ENCODE data around the gene RNF212B.
"Not testable (repeated sequence)": the region's sequence is repeated elsewhere in the genome, so short reads cannot be mapped to it uniquely, and the experiment has no call there.

Gene RNF212B

DNA sequence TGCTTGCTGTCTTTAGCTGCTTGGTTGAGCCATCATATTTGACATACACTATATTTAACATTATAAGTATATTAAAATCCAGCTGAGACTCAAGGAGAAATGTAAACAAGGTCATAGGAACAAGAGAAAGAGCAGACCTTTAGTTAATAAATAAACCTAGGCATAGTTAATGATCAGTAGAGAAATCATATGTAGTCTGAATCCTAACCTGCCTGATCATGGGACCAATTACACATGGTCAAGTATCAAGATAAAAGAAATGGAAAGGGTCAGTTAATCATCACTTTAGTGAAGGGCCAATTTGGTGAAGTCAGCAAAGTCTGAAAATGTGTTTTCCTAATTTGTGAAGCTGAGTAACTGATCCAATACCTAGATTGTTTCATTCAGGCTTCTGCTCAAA lies 7.5 kb downstream of the RNF212B start:
- DNase-seq = no peak

DNA sequence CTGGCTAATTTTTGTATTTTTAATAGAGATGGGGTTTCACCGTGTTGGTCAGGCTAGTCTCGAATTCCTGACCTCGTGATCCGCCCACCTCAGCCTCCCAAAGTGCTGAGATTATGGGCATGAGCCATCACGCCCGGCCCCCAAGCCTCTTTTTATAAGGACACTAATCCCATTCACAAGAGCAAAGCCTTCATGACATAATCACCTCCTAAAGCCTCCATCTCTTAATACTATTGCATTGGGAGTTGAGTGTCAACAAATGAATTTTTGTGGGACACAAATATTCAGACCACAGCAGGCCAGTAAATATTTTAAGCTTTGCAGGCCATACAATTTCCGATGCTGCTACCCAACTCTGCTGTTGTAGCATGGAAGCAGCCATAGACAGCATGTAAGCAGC lies 10.9 kb downstream of the RNF212B start:
- no peak for DNase-seq

DNA sequence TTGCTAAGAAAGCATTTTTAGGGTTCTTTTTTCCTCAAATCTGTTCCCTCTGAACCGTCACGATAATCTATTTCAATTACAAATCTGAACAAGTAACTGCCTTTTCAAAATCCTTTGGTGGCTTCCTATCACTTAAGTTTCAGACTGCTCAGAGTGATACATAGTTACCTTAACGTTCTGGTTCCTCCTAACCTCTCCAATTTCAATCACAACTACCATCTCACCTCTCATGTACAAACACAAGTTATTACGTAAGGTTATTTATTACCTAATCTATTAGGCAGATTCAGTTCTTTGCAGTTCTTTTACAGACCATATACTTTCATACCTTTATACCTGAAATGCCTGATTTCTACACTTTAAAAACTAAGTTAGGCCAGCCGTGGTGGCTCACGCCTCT lies 12.1 kb downstream of the RNF212B start:
- no peak for DNase-seq

DNA sequence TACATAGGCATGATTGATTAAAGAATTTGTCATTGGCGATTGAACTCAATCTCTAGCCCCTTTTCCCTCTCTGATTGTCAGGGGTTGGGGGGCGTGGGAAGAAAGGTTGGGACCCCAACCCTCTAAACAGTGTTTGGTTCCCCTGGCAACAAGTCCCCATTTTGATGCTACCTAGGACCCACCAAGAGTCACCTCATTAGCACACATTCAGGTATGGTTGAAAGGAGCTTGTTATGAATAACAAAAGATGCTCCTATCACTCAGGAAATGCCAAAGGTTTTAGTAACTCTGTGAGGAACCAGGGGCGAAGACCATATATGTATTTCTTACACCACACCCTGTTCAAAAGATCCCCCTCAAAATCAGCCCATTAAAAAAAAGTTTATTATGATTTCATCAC lies 14.3 kb downstream of the RNF212B start:
- no peak for DNase-seq

DNA sequence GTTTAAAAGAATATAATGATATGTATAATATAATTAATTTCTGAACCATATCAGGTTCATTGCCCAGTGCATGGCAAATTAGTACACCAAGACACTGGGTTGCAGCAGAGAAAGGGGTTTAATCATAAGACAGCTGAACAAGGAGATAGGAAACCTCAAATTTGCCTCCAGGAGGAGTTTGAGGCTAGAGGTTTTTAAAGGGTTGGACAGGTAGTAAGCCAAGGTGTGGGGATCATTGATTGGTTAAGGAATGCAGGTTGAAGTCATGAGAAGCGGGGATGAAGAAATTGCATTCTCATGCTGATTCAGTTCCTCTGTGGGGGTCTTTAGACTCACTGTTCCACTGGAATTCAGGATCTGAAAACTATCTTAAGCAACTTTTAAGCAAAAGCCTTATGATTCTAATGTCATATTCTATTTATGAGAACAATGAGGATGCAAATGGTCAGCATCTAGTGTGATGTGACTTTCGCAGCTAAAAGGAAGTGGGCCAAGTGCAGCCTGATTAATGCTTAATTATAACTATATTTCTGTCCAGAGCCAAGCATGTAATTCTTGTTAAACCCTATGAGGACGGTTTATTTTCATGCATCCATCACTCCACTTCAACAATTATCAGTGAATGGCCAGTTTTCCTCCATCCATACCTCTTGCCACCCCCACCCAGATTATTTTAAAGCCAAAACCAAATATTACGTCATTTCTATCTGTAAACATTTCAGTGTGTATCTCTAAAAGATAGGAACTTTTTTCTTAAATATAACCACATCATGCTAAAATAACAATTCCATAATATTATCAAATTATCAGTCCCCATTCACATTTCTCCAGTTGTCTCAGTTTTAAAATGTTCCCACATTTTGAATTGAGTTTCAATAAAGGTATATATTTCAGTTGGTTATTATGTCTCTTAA lies 14.9 kb downstream of the RNF212B start:
- DNase-seq = no peak

DNA sequence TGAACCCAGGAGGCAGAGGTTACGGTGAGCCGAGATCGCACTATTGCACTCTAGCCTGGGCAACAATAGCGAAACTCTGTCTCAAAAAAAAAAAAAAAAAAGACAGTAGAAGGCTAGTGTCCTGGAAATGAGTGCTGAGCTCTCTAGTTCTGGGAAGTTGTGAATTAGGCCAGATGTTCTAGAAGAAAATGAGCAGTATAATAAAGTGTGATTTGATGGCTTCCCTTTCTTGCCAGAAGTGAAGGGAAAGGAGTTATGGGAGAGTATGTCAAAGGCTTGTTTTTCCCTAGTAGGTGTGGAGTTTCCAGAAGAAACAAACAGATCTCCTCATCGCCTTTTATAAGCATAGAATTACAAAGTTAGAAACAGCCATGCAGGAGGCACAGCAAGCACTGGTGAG lies 20.5 kb downstream of the RNF212B start:
- DNase-seq = no peak

DNA sequence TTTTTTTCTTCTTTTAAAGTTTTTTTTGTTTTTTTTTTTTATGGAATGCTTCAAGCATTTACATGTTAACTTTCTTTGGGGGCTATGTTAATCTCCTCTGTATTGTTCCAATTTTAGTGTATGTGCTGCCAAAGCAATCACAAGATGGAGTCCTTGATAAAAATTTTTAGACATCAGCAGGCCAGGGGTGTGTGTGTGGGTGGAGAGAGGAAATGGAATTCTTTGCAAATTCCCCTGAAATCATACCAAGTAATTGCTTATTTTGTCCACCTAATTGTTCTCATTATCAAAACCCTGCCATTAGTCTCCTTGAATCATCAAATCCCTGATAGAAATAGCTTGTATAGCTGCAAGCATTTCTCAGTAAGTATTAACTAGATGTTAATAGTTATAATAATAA lies 21.7 kb downstream of the RNF212B start:
- no peak for DNase-seq

DNA sequence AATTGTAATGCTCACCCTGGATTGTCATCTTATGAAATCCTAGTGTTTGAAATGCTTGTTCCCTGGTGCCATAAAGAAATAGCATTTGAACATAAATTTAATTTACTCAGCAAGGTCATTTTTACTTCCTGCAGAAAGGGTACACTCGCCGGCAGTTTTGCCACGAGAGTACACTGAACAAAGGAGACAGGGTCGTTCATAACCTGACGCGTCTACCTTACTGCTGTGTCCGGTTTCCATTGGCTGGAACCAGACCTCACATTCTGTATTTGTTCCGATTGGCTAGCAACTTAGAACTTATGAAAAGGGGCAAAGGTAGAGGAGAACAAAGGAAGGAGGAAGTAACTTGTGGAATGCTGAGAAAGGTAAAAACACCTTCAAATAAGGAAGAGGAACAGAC lies 23.1 kb downstream of the RNF212B start:
- DNase-seq = not testable (repeated sequence)

DNA sequence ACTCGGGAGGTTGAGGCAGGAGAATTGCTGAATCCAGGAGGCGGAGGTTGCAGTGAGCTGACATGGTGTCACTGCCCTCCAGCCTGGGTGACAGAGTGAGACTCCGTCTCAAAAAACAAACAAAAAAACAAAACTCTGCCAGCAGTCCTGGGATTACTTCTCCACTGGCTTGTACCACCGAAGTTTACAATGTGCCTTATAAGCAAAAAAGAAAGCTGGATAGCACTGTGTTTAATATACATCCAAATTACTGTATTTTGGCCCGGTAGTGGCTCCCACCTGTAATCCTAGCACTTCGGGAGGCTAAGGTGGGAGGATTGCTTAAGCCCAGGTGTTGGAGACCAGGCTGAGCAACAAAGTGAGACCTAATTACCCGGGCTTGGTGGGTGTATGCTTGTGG lies 31.5 kb downstream of the RNF212B start:
- no peak for DNase-seq

DNA sequence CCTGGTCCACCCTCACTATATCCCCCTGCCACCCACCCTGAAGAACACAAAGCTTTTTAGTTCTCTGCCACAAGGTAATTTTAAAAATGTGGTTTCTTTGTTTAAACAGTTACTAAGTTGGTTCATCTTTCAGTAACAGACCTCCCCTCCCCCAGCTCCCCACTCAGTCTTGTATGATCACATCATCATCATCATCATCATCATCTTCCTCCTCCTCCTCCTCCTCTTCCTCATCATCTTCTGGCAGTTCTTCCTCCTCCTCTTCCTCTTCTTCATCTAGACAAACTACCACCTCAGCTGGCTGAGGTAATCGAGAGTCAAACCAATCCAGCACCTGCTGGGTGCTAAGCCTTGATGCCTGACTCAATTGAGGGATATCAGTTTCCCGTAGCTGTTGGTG lies 37.7 kb downstream of the RNF212B start:
- no peak for DNase-seq

DNA sequence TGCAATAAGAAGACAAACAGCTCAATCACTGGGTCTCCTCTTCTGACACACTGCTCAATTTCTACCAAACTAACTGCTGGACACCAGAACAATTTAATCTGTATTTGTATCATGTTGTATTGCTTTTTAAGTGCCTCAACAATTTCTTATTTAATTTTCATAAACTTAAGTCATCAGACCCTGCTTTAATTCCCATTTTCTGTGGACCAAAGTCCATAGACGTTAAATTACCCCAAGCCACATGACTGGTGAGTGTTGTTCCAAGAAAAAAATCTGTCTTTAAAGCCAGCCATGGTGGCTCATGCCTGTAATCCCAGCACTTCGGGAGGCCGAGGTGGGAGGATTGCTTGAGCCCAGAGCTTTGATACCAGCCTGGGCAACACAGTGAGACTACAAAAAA lies 39.5 kb downstream of the RNF212B start:
- no peak for DNase-seq

DNA sequence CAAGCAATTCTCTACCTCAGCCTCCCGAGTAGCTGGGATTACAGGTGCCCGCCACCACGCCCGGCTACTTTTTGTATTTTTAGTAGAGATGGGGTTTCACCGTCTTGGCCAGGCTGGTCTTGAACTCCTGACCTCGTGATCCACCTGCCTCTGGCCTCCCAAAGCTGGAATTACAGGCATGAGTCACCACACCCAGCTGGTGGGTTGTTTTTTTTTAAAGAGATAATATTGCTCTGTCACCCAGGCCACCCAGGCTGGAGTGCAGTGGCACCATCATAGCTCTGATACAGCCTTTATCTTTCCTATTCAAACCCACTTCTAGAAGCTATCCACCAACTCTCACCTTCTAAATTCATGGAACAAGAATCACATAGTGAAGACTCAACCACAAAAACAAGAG lies 40.2 kb downstream of the RNF212B start:
- not testable (repeated sequence) for DNase-seq

DNA sequence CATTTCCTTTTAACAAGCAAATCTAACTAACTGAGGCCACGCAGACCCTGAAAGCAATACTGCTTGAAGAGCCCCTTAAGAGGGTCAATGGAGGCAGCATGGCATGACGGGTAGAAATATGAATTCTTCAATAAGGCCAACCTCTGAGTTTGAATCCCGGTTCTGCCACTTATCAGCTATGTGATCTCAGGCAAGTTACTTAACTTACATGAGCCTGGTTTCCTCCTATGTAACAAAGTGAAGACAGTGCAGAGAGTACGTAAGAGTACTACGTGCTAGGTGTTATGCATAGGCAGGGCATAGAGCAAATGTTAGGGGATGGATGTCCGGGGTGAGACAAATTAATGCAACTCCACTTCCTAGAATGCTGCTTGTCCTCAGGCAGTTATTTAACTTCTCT lies 43.5 kb downstream of the RNF212B start:
- DNase-seq = no peak

DNA sequence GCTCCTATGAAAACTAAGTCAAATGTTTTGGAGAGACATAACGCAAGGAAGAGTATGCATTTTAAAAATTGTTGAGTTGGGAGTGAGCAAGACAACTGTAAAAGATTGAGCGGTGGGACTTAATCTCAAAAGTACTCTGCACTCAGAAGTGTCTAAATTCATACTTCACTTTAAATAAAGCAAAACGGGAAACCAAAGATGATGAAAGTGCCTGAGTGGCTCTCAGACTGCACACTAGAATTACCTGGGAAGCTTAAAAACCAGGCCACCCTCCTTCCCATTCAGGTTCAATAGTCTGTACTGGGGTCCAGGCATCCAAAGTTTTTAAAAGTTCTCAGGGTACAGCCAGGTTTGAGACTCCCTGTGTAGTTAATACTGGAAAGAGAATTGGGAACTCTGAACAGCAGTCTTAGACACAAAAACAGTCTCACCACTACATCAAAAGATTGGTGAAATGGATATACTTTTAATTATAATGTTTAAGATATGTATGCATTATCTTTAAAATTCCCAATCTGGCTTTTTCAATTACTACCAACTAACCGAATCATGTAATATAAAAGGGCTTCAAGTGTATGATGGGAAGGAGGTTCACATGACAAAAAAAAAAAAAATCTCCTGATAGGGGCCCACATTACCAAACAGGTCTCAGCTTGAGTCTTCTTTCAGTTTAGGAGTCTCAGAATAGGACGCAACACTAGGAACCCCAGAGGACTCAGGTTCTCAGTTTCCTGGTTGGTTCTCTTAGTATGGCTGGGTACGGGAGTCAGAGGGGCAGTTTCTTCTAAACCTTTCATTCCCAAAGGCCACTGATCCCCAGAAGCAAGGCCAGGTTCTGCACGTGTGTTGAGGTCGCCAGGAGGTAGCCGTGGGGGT lies 47.2 kb downstream of the RNF212B start:
- no peak for DNase-seq

DNA sequence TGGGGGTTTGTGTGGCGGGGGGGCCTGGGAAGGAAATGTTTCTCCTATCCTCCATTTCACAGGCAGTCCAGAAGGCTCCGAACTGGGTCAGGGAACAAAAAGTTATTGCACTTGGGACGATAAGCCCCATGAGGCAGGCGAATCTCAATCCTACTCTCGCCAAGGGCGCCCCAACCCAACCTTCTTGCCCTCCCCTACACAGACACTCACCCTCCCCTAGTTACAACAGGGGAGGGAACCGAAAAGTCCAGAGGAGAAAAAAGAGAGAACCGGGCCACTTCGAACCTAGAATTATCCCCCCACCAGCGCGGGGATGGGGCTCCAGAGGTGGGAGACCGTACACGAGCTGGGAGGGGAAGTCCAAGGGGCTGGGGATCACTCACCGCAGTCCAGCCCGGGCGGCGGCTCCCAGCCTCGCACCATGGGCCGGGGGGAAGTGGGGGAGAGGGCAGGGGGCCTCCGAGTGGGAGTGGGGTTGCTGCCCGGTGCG lies 47.8 kb downstream of the RNF212B start:
- DNase-seq = peak in 1 of 2 experiments; percentile 9

DNA sequence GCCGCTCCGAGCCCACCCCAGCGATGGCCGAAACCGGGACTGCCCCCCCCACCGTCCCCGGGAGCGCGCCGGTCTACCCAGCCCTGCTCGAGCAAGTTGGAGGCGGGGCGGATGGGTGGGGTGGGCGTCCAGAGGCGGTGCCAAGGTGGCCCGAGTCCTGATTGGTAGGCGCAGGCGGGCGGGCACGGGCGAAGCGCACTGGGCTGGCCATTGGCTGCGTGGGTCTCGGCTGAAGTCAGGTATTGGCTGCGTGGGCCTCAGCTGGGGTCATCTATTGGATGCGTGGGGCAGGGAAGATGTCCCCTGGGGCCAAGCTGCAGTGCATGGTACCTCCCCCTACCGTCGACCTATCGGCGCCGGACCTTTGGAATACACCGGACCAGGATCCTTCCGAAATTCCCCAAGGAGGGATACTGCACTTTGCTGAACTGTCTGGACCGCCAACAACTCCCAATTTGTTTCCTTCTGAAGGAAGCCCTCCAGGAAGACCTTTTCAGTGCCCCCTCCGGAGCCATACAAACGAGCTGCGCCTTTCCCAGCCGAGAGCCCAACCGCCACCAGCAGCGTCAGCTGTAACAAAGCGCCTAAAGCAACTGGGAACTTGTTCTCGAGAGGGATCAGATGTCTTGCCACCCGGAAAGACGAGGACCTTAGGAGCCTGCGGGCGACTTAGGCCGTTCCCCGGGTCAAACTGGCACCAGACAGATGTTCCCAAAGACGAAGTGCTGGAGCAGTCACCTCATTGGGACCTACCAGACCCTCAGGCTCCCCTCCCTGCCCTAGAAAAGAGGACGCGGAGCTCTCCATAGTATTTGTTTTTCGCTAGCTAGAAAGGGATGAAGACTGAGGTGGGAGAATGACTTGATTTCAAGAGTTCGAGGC lies 48.5 kb downstream of the RNF212B start, which contains the start of gene HOMEZ:
TSS of gene HOMEZ (minus strand) at position 113 of the 882 bp plus-strand sequence. CDS start 180 bp downstream, outside the sequence.
- DNase-seq = peak; percentile 97 to 98

DNA sequence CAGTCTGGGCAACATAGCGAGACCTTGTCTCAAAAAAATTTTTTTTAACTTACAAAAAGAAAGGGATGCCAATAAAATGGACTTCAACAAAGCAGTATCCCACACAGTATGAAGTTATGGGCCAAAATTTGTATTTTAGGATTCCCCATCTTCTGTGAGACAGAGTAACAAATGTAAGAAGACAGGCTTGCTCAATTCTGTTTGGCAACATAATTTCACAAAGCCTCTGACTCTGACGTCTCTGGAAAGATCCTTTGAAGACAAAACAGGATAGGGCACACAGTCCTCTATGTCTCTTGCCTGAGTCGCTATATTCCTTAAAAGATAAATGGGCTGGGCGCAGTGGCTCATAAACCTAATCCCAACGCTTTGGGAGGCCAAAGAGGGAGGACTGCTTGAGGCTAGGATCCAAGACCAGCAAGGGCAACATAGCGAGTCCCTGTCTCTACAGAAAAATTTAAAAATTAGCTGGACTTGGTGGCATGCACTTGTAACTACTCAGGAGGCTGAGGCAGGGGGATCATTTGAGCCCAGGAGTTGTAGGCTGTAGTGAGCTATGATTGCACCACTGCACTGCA lies 49.3 kb downstream of the RNF212B start:
- DNase-seq = no peak

DNA sequence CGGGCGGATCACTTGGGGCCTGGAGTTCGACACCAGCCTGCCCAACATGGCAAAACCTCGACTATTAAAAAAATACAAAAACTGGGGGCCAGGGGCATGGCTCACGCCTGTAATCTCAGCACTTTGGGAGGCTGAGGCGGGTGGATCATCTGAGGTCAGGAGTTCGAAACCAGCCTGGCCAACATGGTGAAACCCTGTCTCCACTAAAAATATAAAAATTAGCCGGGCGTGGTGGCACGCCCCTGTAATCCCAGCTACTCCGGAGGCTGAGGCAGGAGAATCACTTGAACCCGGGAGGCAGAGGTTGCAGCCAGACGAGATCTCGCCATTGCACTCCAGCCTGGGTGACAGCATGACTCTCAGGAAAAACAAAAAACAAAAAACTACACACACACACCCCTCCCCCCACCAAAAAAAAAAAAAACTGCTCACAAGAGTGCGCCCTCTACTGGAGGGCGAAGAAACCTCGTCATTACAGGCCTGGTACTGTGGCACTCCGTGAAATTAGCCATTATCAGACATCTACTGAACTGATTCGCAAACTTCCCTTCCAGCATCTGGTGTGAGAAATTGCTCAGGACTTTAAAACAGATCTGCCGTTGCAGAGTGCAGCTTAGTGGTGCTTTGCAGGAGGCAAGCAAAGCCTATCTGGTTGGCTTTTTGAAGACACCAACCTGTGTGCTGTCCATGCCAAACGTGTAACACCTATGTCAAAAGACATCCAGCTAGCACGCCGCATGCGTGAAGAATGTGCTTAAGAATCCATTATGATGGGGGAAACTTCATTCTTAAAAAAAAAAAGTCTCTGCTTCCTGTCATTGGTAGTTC lies 57.2 kb downstream of the RNF212B start:
- peak; percentile 40 to 45 for DNase-seq

DNA sequence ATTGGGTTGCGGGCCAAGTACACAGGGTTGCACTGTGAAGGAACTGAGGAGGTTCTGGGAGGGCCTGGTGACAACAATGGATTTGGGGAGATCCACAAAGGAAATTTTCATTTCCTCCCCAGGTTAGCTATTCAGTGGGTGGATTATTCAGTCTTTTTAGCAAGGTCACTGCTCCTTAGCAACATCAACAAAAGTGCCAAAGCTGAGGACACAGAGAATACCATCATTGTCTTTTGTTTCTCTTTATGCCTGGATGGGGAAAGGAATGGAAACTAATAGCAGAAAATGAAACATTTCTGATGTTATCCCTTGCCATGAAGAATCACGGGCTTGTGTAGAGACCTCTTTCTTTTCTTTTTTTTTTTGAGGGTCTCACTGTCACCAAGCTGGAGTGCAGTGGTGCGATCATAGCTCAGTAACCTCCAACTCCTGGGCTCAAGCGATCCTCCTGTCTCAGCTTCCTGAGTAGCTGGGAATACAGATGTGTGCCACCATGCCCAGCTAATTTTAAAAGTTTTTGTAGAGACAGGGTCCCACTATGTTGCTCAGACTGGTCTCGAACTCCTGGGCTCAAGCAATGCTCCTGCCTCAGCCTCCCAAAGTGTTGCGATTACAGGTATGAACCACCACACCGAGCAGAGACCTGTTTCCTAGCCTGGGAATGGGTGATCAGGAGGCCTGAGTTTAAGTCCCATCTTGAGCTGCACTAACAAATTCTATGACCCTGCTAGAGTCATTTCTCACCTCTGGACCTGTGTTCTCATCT lies 58.5 kb downstream of the RNF212B start:
- no peak for DNase-seq

DNA sequence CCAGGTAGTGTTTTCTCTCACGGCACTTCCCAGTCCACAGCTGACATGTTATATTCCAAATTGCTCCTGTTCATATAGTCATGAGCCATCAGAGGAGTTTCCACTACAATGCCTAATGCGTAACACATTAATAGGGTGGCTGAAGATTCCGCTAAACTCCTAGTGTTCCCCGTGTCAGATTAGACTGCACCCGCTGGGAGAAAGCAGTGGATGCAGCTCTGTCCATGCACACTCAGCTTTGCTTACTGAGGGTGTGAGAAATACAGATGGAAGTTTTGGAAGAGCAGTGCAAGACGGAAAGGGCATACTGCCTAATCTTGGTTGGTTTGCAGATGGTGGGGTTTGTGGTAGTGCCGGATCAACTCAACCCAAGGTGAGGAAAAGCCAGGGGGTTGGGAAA lies 59.4 kb downstream of the RNF212B start:
- DNase-seq = no peak

Data from activated CD4-positive, alpha-beta T cell treated with anti-CD3 and anti-CD28 coated beads, Interleukin-2, amount 50 U/mL, for 4 hours (primary cell).